Natural killer cell (primary cell): ENCODE measurements around the gene MYH6. TPM values are rescaled to one million over a fixed set of nuclear protein-coding genes. Genes with fewer than 3 reads are reported as not detected.
"Not testable (repeated sequence)": the region's sequence is repeated elsewhere in the genome, so short reads cannot be mapped to it uniquely, and the experiment has no call there.

Experiments used
- ATAC-seq, 3 donors: fragments of 150-1000 bp in 2 of 3; fragments of 200-7000 bp in 1 of 3; cut with Tn5 transposase; 1 replicate in 1 of 3; 2 replicates in 2 of 3; pipeline ENCODE4 v1.10.0; 2021; ENCODE audit warnings: mild to moderate bottlenecking in 2 of 3, moderate library complexity in 2 of 3
- DNase-seq, 2 donors: peaks; one replicate each; pipeline versions ENCODE4 v3.0.0 to v3.0.0-alpha.2; 2013 to 2021; ENCODE audit warnings: mixed read lengths in 1 of 2
- H3K27ac ChIP-seq: one replicate; pipeline ENCODE4 v1.5.1; 2013; ENCODE audit warnings: mild to moderate bottlenecking, low read length
- H3K27me3 ChIP-seq: one replicate; pipeline ENCODE4 v1.6.1; 2013; ENCODE audit warnings: low read length; ENCODE audit not compliant: control insufficient read depth, insufficient read depth
- H3K36me3 ChIP-seq: one replicate; pipeline ENCODE4 v1.6.1; 2013; ENCODE audit warnings: low read length; ENCODE audit not compliant: control insufficient read depth, insufficient read depth
- H3K4me1 ChIP-seq: one replicate; pipeline ENCODE4 v1.6.1; 2013; ENCODE audit warnings: low read length; ENCODE audit not compliant: control insufficient read depth, insufficient read depth
- H3K4me3 ChIP-seq: one replicate; pipeline ENCODE4 v1.5.1; 2013; ENCODE audit warnings: low read length
- H3K9me3 ChIP-seq: one replicate; pipeline ENCODE4 v1.6.1; 2013; ENCODE audit warnings: low read length; ENCODE audit not compliant: control insufficient read depth, insufficient read depth
- H3K27ac Mint-ChIP-seq, 2 donors: one replicate each; pipeline ENCODE4 v1.8.0; 2022; ENCODE audit warnings: mild to moderate bottlenecking in 2 of 2, mixed read lengths in 2 of 2, moderate library complexity in 1 of 2
- H3K27me3 Mint-ChIP-seq, 2 donors: one replicate each; pipeline ENCODE4 v1.8.0; 2022; ENCODE audit warnings: low read depth in 2 of 2, mixed read lengths in 2 of 2
- H3K36me3 Mint-ChIP-seq: one replicate; pipeline ENCODE4 v1.8.0; 2022; ENCODE audit warnings: mixed read lengths
- H3K4me1 Mint-ChIP-seq, 2 donors: one replicate each; pipeline ENCODE4 v1.8.0; 2022; ENCODE audit warnings: mixed read lengths in 2 of 2
- H3K4me3 Mint-ChIP-seq: one replicate; pipeline ENCODE4 v1.8.0; 2022; ENCODE audit warnings: mild to moderate bottlenecking, moderate library complexity, mixed read lengths
- H3K9me3 Mint-ChIP-seq, 2 donors: one replicate each; pipeline ENCODE4 v1.8.0; 2022; ENCODE audit warnings: mixed read lengths in 2 of 2
- CTCF ChIP-seq: fragments of 200-600 bp; IDR thresholded peaks from one replicate; pipeline ENCODE4 v1.8.0; 2022; ENCODE audit warnings: antibody characterized with exemption
- WGBS: methylation state at CpG from one replicate; pipeline ENCODE4 v1.1.7; 2013; ENCODE audit warnings: missing lambda C conversion rate; ENCODE audit not compliant: insufficient coverage; 5-methylcytosine and 5-hydroxymethylcytosine counted together
- intact Hi-C: fragments of 100-400 bp; cut with micrococcal nuclease; formaldehyde crosslinking; loops from one replicate; pipeline ENCODE4 v1.14.2; 2022
- total RNA-seq, 4 donors: library from RNA; stranded (reverse); fragments of 120-200 nt in 1 of 4; gene quantifications; one replicate each; pipeline versions ENCODE4 v1.2.3 to v1.2.4, GENCODE V29; 2013 to 2022

Gene MYH6
- total RNA-seq, 3 donors from 2014 or later (not counting 1 experiment from before 2014, with no cell fraction given) = not detected

DNA sequence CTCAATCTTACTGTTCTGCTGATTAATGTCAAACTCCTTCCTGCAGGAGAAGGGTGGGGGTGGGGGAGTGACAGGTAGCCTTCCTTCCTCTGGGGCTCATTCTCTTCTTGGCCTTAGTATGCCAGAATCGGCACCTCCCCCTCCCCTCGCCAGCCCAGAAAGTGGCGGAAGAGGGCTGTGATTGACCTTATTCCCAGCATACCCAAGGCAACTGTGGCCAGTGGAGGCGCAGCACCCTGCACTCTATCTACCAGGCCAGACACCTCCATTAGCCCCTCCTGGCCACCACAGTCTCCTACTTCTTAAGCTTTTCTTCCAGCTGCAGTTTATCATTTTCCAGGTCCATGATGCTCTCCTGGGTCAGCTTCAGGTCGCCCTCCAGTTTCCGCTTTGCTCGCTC, 15.5 kb downstream of the MYH6 start:
- Mint-ChIP-seq H3K27ac (no peak overlapping the region), H3K9me3 (no peaks in the 10 kb centered on the region), H3K4me1 (no peaks in the 10 kb centered on the region), H3K36me3 (no peaks in the 10 kb centered on the region), H3K4me3 (no peak overlapping the region), H3K27me3 (peaks cover 0 to 11% of the 10 kb centered on the region in 2 donors)
- 84% methylated on average over 7 of the region's 7 CpGs for WGBS
- ATAC-seq (no peak), DNase-seq (no peak)
- intact Hi-C loops = no loop called here
- H3K27ac ChIP-seq = no peak overlapping the region
- no peak overlapping the region for H3K4me3 ChIP-seq
- H3K36me3 ChIP-seq = no peaks in the 10 kb centered on the region
- no peak for TF ChIP-seq CTCF
- H3K9me3 ChIP-seq = no peaks in the 10 kb centered on the region
- no peaks in the 10 kb centered on the region for H3K27me3 ChIP-seq
- no peaks in the 10 kb centered on the region for H3K4me1 ChIP-seq

GRCh38 chr14:23389871-23390270, 18.2 kb downstream of the MYH6 start:
- not testable (repeated sequence) for H3K4me1 Mint-ChIP-seq

GRCh38 chr14:23389396-23389795, 18.7 kb downstream of the MYH6 start:
- Histone ChIP-seq H3K27me3 (no peaks in the 10 kb centered on the region), H3K36me3 (no peaks in the 10 kb centered on the region), H3K4me1 (no peaks in the 10 kb centered on the region), H3K9me3 (no peaks in the 10 kb centered on the region), H3K27ac (no peak overlapping the region), H3K4me3 (no peak overlapping the region)
- Mint-ChIP-seq H3K4me1 (no peaks in the 10 kb centered on the region), H3K27me3 (peaks cover 0 to 11% of the 10 kb centered on the region in 2 donors), H3K9me3 (no peaks in the 10 kb centered on the region), H3K27ac (no peak overlapping the region), H3K4me3 (no peak overlapping the region), H3K36me3 (no peaks in the 10 kb centered on the region)
- DNase-seq (no peak), ATAC-seq (no peak)
- no peak for TF ChIP-seq CTCF
- WGBS = 69% methylated on average over 12 of the region's 12 CpGs
- intact Hi-C loops = no loop called here

More at GRCh38 chr14:23389871-23390270, 18.2 kb downstream of the MYH6 start:
- DNase-seq, ATAC-seq, H3K27ac ChIP-seq, H3K4me3 ChIP-seq, H3K9me3 Mint-ChIP-seq, H3K36me3 Mint-ChIP-seq, H3K4me3 Mint-ChIP-seq, H3K27ac Mint-ChIP-seq, H3K36me3 ChIP-seq, H3K9me3 ChIP-seq, intact Hi-C loops, H3K4me1 ChIP-seq, H3K27me3 ChIP-seq: not testable (repeated sequence)
- H3K27me3 Mint-ChIP-seq = peaks cover 0 to 11% of the 10 kb centered on the region in 2 donors
- WGBS = 100% methylated on average over 3 of the region's 19 CpGs

DNA sequence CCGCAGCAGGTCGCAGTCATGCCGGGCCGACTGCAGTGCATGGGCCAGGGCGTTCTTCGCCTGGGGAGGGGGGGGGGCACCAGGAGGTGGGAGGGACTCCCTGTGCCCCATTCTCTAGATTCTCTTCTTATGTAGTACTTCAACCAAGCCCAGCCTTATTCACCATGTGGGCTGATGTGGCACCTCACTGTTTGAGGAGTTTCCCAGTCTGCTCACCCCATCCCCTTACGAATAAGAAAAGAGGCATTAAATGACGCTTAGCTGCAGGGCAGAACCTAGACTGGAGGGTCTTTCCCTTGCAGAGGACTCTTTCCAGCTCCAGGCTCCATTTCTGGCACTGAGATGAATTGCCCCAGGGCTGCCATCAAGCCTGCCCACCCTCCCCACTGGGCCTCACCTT, 19.1 kb downstream of the MYH6 start:
- TF ChIP-seq CTCF = no peak
- no peaks in the 10 kb centered on the region for H3K27me3 ChIP-seq
- no peak overlapping the region for H3K27ac Mint-ChIP-seq
- H3K36me3 Mint-ChIP-seq = no peaks in the 10 kb centered on the region
- H3K4me1 ChIP-seq = no peaks in the 10 kb centered on the region
- no peaks in the 10 kb centered on the region for H3K36me3 ChIP-seq
- H3K9me3 Mint-ChIP-seq = no peaks in the 10 kb centered on the region
- ATAC-seq = no peak
- H3K4me3 Mint-ChIP-seq = no peak overlapping the region
- no peak overlapping the region for H3K27ac ChIP-seq
- no peak overlapping the region for H3K4me3 ChIP-seq
- no peak for DNase-seq
- H3K9me3 ChIP-seq = no peaks in the 10 kb centered on the region
- H3K27me3 Mint-ChIP-seq = peaks cover 0 to 11% of the 10 kb centered on the region in 2 donors
- no peaks in the 10 kb centered on the region for H3K4me1 Mint-ChIP-seq
- 92% methylated on average over 8 of the region's 8 CpGs for WGBS
- intact Hi-C loops = no loop called here
